ENCODE data around the gene OR1L8. TPM values are rescaled to one million over a fixed set of nuclear protein-coding genes. Genes with fewer than 3 reads are reported as not detected.

OR1L8 gene
- total and polyA plus RNA-seq, 9 of the 15 experiments (the other 6 are each of a cell fraction or from before 2014, with no cell fraction given) = 0.03 to 0.06 (median 0.06) TPM; not detected in 6

DNA sequence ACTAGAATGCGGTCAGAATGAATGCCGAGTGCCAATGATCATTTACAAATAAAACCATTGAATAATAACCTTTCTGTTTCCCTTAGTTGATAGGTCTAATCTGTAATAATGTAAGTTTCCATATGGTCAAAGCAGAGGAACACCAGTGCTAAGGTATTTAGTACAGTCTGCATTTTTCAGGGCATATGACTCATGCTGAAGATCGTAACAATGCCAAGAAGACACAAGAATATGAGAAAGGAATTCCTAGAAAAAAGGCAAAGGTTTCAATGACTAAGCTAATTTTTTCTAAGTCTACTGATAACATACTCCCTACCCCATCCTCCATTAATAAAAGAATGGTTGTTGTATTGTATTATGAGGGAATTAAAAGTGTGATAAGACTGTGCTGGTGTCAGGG, 2.8 kb downstream of the OR1L8 start (continued):
- TF ChIP-seq, protein P1, sequence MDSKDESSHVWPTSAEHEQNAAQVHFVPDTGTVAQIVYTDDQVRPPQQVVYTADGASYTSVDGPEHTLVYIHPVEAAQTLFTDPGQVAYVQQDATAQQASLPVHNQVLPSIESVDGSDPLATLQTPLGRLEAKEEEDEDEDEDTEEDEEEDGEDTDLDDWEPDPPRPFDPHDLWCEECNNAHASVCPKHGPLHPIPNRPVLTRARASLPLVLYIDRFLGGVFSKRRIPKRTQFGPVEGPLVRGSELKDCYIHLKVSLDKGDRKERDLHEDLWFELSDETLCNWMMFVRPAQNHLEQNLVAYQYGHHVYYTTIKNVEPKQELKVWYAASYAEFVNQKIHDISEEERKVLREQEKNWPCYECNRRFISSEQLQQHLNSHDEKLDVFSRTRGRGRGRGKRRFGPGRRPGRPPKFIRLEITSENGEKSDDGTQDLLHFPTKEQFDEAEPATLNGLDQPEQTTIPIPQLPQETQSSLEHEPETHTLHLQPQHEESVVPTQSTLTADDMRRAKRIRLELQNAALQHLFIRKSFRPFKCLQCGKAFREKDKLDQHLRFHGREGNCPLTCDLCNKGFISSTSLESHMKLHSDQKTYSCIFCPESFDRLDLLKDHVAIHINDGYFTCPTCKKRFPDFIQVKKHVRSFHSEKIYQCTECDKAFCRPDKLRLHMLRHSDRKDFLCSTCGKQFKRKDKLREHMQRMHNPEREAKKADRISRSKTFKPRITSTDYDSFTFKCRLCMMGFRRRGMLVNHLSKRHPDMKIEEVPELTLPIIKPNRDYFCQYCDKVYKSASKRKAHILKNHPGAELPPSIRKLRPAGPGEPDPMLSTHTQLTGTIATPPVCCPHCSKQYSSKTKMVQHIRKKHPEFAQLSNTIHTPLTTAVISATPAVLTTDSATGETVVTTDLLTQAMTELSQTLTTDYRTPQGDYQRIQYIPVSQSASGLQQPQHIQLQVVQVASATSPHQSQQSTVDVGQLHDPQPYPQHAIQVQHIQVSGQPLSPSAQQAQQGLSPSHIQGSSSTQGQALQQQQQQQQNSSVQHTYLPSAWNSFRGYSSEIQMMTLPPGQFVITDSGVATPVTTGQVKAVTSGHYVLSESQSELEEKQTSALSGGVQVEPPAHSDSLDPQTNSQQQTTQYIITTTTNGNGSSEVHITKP (IDR thresholded peaks at IDR 0.05; ENCODE audit: partially characterized antibody) = peak; percentile 59
- TF ChIP-seq CBFA2T3 (IDR thresholded peaks at IDR 0.05) (peak; percentile 44), C11orf30 (IDR thresholded peaks at IDR 0.05; ENCODE audit: low read depth) (peak; percentile 92), SMARCA4 (IDR thresholded peaks at IDR 0.05) (peak; percentile 88), ARID1B (IDR thresholded peaks at IDR 0.05) (peak; percentile 80), TEAD4 (IDR thresholded peaks at IDR 0.05; ENCODE audit: low read length) (peak; percentile 65), TEAD4 (CRISPR knock-in tag; IDR thresholded peaks at IDR 0.05; ENCODE audit: borderline replicate concordance) (no peak), RBM17 (IDR thresholded peaks at IDR 0.05; ENCODE audit: borderline replicate concordance, low read depth, low read length) (no peak), NCOR1 (IDR thresholded peaks at IDR 0.05) (peak; percentile 38; the same call in 1 of the 2 replicates), SOX6 (IDR thresholded peaks at IDR 0.05) (peak; percentile 96), FOXK1 (CRISPR knock-in tag; IDR thresholded peaks at IDR 0.05; ENCODE audit: borderline replicate concordance) (no peak), MAFF (IDR thresholded peaks at IDR 0.05; ENCODE audit: low read length) (peak; percentile 87), EP300 (IDR thresholded peaks at IDR 0.05; ENCODE audit: low read length) (peak; percentile 58; the same call in 1 of the 2 replicates), BRD9 (IDR thresholded peaks at IDR 0.05; ENCODE audit: low read depth, partially characterized antibody) (peak; percentile 53), SMARCE1 (IDR thresholded peaks at IDR 0.05) (peak; percentile 75; the same call in 1 of the 2 replicates), GATAD2A (IDR thresholded peaks at IDR 0.05) (0 out of 2 replicates have a peak, but pooled peaks have one; percentile 54), NFE2L1 (tag; IDR thresholded peaks at IDR 0.05; ENCODE audit: borderline replicate concordance, low read depth) (peak; percentile 52; the same call in 1 of the 2 replicates), GATAD2B (IDR thresholded peaks at IDR 0.05; ENCODE audit: borderline replicate concordance) (0 out of 2 replicates have a peak, but pooled peaks have one; percentile 56), ZNF551 (CRISPR knock-in tag; IDR thresholded peaks at IDR 0.05) (no peak), KDM1A (IDR thresholded peaks at IDR 0.05) (0 out of 4 replicates have a peak, but pooled peaks have one; percentile 31), FOXK2 (conservative IDR thresholded peaks at IDR 0.05 in 1 of 2, IDR thresholded peaks at IDR 0.05 in 1 of 2; ENCODE audit: low read depth in 2 of 2) (peak in 1 of 2 experiments; percentile 48; a peak in 1 of 4 replicates), NFIC (IDR thresholded peaks at IDR 0.05) (peak; percentile 43; the same call in 1 of the 2 replicates)
- TF ChIP-seq, protein P2, sequence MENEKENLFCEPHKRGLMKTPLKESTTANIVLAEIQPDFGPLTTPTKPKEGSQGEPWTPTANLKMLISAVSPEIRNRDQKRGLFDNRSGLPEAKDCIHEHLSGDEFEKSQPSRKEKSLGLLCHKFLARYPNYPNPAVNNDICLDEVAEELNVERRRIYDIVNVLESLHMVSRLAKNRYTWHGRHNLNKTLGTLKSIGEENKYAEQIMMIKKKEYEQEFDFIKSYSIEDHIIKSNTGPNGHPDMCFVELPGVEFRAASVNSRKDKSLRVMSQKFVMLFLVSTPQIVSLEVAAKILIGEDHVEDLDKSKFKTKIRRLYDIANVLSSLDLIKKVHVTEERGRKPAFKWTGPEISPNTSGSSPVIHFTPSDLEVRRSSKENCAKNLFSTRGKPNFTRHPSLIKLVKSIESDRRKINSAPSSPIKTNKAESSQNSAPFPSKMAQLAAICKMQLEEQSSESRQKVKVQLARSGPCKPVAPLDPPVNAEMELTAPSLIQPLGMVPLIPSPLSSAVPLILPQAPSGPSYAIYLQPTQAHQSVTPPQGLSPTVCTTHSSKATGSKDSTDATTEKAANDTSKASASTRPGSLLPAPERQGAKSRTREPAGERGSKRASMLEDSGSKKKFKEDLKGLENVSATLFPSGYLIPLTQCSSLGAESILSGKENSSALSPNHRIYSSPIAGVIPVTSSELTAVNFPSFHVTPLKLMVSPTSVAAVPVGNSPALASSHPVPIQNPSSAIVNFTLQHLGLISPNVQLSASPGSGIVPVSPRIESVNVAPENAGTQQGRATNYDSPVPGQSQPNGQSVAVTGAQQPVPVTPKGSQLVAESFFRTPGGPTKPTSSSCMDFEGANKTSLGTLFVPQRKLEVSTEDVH (IDR thresholded peaks at IDR 0.05; ENCODE audit: low read depth, partially characterized antibody) = no peak

All from K562 (cell line).